Measurements from ENCODE around the gene NBPF26.
"Not testable (repeated sequence)": the region's sequence is repeated elsewhere in the genome, so short reads cannot be mapped to it uniquely, and the experiment has no call there.

The NBPF26 gene

DNA sequence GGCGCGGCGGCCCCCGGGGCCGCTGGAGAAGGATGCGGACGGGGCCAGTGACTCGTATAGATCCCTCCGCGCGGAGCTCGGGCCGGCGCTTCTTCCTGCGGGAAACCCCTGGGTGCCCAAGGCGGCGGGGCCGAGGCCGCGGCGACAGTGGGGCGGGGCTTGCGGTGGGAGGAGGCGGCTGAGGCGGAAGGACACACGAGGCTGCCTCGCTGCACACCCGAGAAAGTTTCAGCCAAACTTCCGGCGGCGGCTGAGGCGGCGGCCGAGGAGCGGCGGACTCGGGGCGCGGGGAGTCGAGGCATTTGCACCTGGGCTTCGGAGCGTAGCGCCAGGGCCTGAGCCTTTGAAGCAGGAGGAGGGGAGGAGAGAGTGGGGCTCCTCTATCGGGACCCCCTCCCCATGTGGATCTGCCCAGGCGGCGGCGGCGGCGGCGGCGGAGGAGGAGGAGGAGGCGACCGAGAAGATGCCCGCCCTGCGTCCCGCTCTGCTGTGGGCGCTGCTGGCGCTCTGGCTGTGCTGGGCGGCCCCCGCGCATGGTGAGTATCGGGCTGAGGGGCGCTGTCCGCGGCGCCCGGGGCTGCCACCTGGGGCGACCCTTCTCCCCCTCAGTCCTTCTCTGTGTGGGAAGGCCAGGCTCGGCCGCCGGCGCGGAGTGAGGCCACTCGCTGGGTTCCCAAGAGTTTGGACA, at the start of gene NBPF26:
Gene NBPF26, plus strand, starts transcription at position 231 of the 688 bp plus-strand sequence.
- peak; percentile 36 to 55 for DNase-seq (ENCODE audit: low read depth in 2 of 2)

GRCh38 chr1:120680106-120680819, 43.5 kb upstream of the NBPF26 start:
- DNase-seq (ENCODE audit: low read depth in 2 of 2): not testable (repeated sequence)

DNA sequence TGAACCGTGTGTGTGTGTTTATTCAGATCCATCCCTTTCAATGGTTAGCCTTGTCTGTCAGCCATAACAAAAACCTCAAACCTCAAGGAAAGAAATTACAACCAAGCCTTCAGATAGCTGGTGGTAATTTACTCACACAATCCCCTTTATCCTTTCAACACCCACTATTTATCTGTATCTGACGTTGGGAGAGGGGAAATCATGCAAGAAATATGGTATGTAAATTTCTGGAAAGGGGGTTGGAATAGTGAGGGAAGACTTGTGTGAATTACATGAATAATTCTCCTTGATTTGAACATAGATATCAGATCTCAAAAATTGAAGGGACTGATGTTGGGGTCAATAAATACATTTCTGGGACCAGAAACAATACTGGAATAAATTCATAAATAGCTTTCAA, 42.8 kb upstream of the NBPF26 start:
- not testable (repeated sequence) for DNase-seq (ENCODE audit: low read depth in 2 of 2)

GRCh38 chr1:120684397-120684796, 39.3 kb upstream of the NBPF26 start:
- not testable (repeated sequence) for DNase-seq (ENCODE audit: low read depth in 2 of 2)

- DNase-seq (ENCODE audit: low read depth in 2 of 2): not testable (repeated sequence)
These were observed 38.1 kb upstream of the NBPF26 start for GRCh38 chr1:120685622-120686021.

- not testable (repeated sequence) for DNase-seq (ENCODE audit: low read depth in 2 of 2)
These were observed 36.5 kb upstream of the NBPF26 start for GRCh38 chr1:120687250-120687649.

- not testable (repeated sequence) for DNase-seq (ENCODE audit: low read depth in 2 of 2)
These were observed 22.8 kb upstream of the NBPF26 start for GRCh38 chr1:120700807-120701562.

GRCh38 chr1:120723358-120723714, 409 bp upstream of the NBPF26 start:
- DNase-seq (ENCODE audit: low read depth in 2 of 2): not testable (repeated sequence)

DNA sequence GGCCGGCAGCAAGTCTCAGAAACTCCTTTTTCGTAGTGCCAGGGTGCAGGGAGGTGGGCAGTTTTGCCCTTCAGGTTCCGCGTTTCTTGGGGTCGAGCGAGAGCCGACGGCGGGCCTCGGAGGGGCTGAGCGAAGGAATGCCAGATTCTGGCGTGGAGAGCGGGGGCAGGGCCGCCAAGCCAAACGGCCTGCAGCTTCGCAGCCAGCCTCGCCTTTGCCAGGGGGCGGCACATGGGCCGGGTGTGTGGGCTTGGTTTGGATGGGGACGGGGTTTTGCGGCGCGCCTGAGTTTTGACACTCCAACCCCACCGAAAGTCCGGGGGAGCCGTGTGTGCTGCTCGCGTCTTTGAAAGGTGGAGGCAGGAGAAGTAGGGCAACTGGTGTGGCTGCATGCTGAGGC, 762 bp downstream of the NBPF26 start:
- DNase-seq (ENCODE audit: low read depth in 2 of 2): not testable (repeated sequence)

DNA sequence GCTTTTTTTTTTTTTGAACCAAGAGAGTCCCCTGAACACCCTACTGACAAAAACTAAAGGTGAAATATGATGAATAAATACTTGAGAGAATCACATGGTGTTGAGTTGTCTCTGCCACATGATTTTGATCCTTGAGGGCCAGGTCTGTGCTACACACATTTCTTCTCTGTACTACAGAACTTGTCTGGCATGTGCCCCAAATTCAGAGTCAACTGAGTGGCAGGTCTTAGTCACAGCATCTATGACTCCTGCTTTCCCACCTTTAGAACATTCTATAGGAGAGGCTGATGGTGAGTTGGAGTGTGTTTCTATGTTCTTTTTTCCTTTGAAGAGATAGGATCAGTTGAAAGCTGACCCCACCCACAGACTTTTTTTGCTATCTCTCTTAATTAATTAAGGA, 5.1 kb downstream of the NBPF26 start:
- not testable (repeated sequence) for DNase-seq (ENCODE audit: low read depth in 2 of 2)

- not testable (repeated sequence) for DNase-seq (ENCODE audit: low read depth in 2 of 2)
These were observed 45.3 kb downstream of the NBPF26 start for GRCh38 chr1:120769090-120769489.

DNA sequence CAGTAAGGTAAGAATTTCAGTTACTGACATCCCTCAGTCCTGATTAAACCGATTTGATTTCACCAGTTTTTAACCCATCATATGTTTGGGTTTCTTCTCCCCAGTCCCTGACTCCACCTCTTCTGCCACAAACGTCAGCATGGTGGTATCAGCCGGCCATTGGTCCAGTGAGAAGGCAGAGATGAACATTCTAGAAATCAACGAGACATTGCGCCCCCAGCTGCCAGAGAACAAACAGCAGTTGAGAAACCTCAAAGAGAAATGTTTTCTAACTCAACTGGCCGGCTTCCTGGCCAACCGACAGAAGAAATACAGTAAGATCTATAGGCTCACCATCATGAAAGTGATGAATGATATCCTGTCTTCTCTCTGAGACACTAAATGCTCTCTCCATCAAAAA, 81.7 kb downstream of the NBPF26 start:
- not testable (repeated sequence) for DNase-seq (ENCODE audit: low read depth in 2 of 2)

DNA sequence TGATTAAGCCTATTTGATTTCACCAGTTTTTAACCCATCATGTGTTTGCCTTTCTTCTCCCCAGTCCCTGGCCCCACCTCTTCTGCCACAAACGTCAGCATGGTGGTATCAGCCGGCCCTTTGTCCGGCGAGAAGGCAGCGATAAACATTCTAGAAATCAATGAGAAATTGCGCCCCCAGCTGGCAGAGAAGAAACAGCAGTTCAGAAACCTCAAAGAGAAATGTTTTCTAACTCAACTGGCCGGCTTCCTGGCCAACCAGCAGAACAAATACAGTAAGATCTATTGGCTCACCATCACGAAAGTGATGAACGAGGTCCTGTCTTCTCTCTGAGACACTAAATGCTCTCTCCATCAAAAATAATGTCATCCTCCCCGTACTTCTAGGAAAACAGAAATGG, 88.1 kb downstream of the NBPF26 start:
- peak in 1 of 2 experiments; percentile 4 for DNase-seq (ENCODE audit: low read depth in 2 of 2)

GRCh38 chr1:120825051-120825450, 101.3 kb downstream of the NBPF26 start:
- not testable (repeated sequence) for DNase-seq (ENCODE audit: low read depth in 2 of 2)

GRCh38 chr1:120826623-120827022, 102.9 kb downstream of the NBPF26 start:
- DNase-seq (ENCODE audit: low read depth in 2 of 2): not testable (repeated sequence)

GRCh38 chr1:120844186-120844944, 120.6 kb downstream of the NBPF26 start:
- DNase-seq (ENCODE audit: low read depth in 2 of 2): peak; percentile 57 to 64

DNA sequence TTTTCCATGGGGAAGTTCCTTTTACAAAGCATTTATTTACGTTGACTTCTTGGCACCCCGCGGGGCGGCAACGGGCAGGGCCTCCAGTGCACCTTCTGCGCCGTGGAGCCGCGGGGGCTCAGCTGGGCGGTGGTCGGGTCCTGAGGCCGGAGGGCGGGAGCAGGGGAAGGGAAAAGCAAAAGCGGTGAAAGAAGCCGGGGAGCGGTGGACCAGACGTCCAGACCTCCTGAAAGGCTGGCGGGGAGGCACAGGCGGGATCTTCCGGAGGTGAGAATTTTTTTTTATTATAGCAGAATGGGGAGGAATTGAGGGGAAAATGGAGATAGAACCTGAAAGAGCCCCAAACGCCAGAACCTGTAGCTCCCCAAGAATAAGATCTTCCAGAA, 121.2 kb downstream of the NBPF26 start:
- DNase-seq (ENCODE audit: low read depth in 2 of 2): not testable (repeated sequence)

DNA sequence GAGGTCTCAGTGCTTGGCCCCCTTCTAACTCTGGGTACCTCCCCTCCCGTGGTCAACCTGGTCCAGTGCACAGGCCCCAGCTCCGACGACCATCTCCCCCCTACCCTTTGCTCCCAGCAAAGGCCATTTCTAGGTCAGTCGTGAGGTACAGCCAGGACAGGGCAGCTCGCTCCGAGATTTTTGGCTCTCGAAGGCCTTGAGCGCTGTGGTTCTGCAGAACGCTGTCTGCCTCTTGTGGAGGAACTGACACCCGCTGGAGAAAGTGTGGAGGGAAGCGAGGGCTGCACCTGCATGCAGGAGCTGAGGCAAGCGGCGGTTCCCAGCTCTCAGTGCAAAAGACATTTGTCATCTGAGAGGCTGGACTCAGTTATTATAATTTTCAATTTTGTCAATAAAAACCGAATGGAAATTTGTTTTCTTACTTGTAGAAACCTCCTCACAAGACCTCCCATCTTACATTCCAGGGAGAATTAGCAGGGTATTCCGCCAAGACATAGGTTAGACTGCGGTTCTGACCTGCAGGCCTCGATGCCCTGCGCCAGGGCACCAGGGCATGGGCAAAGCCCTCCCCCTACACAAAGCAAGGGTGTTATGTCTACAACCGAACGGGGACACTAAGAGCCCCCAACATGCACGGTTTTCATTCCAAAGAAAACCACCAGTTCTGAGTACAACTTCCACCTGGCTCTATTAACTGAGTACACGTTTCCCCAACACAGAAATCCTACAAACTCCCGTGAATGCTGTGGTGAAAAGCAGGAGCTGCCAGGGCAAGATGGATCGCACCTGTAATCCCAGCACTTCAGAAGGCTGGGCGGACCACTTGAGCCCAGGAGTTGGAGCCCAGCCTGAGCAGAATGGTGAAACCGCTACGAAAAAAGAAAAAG, 125.9 kb downstream of the NBPF26 start:
- DNase-seq (ENCODE audit: low read depth in 2 of 2): not testable (repeated sequence)

GRCh38 chr1:120850287-120850536, 126.5 kb downstream of the NBPF26 start:
- DNase-seq (ENCODE audit: low read depth in 2 of 2): not testable (repeated sequence)

DNA sequence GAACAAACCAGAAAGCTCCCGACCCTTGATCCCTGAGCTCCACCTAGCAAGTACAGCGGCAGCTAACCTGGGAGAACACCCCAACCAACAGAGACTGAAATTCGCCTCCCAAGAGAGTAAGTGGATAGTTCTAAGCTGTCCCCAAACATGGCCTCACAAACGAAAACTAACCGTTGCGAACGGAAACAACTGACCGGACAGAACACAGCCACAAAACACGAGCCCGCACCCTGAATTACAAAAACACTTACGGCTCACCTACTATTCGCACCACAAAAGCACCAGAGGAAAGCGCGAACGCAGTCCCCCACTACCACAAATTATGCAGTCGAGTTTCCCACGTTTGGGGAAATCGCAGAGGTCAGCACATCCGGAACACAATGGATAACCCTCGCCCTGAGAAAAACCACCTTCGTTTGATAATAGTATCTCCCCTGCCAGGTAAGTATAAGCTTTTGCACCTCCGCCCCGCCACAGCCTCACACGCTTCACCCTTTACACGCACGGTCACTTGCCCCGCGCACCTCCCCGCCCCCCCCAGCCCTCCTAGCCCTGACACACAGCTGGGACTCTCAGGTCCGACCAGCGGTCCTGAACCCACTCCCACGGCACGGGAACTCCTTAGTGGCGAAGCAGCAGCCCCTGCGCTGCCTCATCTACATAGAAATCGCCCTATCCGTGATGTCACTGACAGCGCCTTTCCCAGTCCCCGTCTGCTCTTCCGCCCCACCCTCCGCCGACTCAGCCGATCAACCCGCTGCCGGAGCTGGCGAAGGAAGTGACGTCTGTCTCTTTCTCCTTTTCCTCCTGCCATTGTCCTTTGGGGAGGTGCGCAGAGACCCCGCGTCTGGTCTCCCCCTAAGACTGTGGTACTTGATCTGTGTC, 127.0 kb downstream of the NBPF26 start:
- peak; percentile 56 to 67 for DNase-seq (ENCODE audit: low read depth in 2 of 2)

Data from stimulated activated CD4-positive, alpha-beta T cell treated with anti-CD3 and anti-CD28 coated beads, Interleukin-12 subunit alpha, Interleukin-12 subunit beta, amount 100 ng/mL, for 24 hours (primary cell).